WTC11 (cell line): ENCODE results near the gene ANKLE2. TPM values are rescaled to one million over a fixed set of nuclear protein-coding genes. Genes with fewer than 3 reads are reported as not detected.
"Not testable (repeated sequence)": the region's sequence is repeated elsewhere in the genome, so short reads cannot be mapped to it uniquely, and the experiment has no call there.

ENCODE experiments used
- ATAC-seq: fragments of 200-7000 bp; cut with Tn5 transposase; 2 replicates; pipeline ENCODE4 v1.10.0; 2021; ENCODE audit warnings: mild to moderate bottlenecking, moderate library complexity
- CTCF ChIA-PET: fragments of 300-600 bp; sonication (Branson Sonifier 250); formaldehyde crosslinking; loops from one replicate; lab custom pipeline; 2021; ENCODE audit warnings: antibody characterized with exemption; lab: Charles Lee
- POLR2A ChIA-PET: fragments of 350-600 bp; sonication (Branson Sonifier 250); formaldehyde crosslinking; loops from one replicate; lab custom pipeline; 2021; ENCODE audit warnings: antibody characterized with exemption; lab: Charles Lee
- DNase-seq: peaks from one replicate; pipeline ENCODE4 v3.0.0; 2021; ENCODE audit warnings: low spot score
- H3K27ac Mint-ChIP-seq: 2 replicates; pipeline ENCODE4 v1.8.0; 2021; ENCODE audit warnings: mixed read lengths
- H3K27me3 Mint-ChIP-seq: 2 replicates; pipeline ENCODE4 v1.8.0; 2021; ENCODE audit warnings: low read depth, mild to moderate bottlenecking, moderate library complexity, mixed read lengths
- H3K36me3 Mint-ChIP-seq: 2 replicates; pipeline ENCODE4 v1.8.0; 2021; ENCODE audit warnings: mixed read lengths
- H3K4me1 Mint-ChIP-seq: 2 replicates; pipeline ENCODE4 v1.8.0; 2022; ENCODE audit warnings: mixed read lengths
- H3K4me3 Mint-ChIP-seq: 2 replicates; pipeline ENCODE4 v1.8.0; 2021; ENCODE audit warnings: mild to moderate bottlenecking, moderate library complexity, mixed read lengths
- H3K9me3 Mint-ChIP-seq: 2 replicates; pipeline ENCODE4 v1.8.0; 2021; ENCODE audit warnings: mixed read lengths
- NFE2L1 ChIP-seq: sonication (generic); formaldehyde crosslinking; IDR thresholded peaks from 2 replicates; pipeline ENCODE4 v1.8.1; 2023; ENCODE audit warnings: missing genetic modification reagents
- NFYB ChIP-seq: sonication (generic); formaldehyde crosslinking; conservative IDR thresholded peaks from 2 replicates; pipeline ENCODE4 v1.8.0; 2022; ENCODE audit warnings: low read depth, missing genetic modification reagents
- NR2C2 ChIP-seq: sonication (generic); formaldehyde crosslinking; IDR thresholded peaks from 2 replicates; pipeline ENCODE4 v1.8.0; 2022; ENCODE audit warnings: mild to moderate bottlenecking, missing genetic modification reagents
- OVOL2 ChIP-seq: fragments of 250-450 bp; sonication (Bioruptor Pico); IDR thresholded peaks from 2 replicates; pipeline ENCODE4 v1.9.0; 2021; ENCODE audit warnings: mild to moderate bottlenecking, borderline replicate concordance
- PRRX2 ChIP-seq: fragments of 250-450 bp; sonication (Bioruptor Pico); IDR thresholded peaks from 2 replicates; pipeline ENCODE4 v1.8.0; 2021; ENCODE audit warnings: mild to moderate bottlenecking
- RELA ChIP-seq: sonication (generic); formaldehyde crosslinking; IDR thresholded peaks from 2 replicates; pipeline ENCODE4 v1.8.1; 2022; ENCODE audit warnings: missing genetic modification reagents, mild to moderate bottlenecking, borderline replicate concordance
- ZNF121 ChIP-seq: sonication (generic); formaldehyde crosslinking; IDR thresholded peaks from 2 replicates; pipeline ENCODE4 v1.8.0; 2023; ENCODE audit warnings: missing genetic modification reagents
- ZNF219 ChIP-seq: sonication (generic); formaldehyde crosslinking; IDR thresholded peaks from 2 replicates; pipeline ENCODE4 v1.8.0; 2023; ENCODE audit warnings: missing genetic modification reagents, mild to moderate bottlenecking, borderline replicate concordance
- ZNF263 ChIP-seq: sonication (generic); formaldehyde crosslinking; IDR thresholded peaks from 2 replicates; pipeline ENCODE4 v1.8.1; 2022; ENCODE audit warnings: low read depth, mild to moderate bottlenecking, moderate library complexity, missing genetic modification reagents
- ZNF416 ChIP-seq: fragments of 250-450 bp; sonication (Bioruptor Pico); IDR thresholded peaks from 2 replicates; pipeline ENCODE4 v1.9.0; 2021; ENCODE audit warnings: mild to moderate bottlenecking, inconsistent platforms
- total RNA-seq: library from RNA; stranded (reverse); gene quantifications from 3 replicates; pipeline ENCODE4 v1.2.3, GENCODE V29; 2021
- TF ChIP-seq, protein P1 (sequence below): fragments of 250-450 bp; sonication (Bioruptor Pico); IDR thresholded peaks from 2 replicates; pipeline ENCODE4 v1.9.0; 2021; ENCODE audit warnings: mild to moderate bottlenecking, borderline replicate concordance
- TF ChIP-seq, protein P2 (sequence below): sonication (generic); formaldehyde crosslinking; IDR thresholded peaks from 2 replicates; pipeline ENCODE4 v1.8.1; 2023; ENCODE audit warnings: mild to moderate bottlenecking, missing genetic modification reagents
- TF ChIP-seq, protein P3 (sequence below): sonication (generic); formaldehyde crosslinking; conservative IDR thresholded peaks from 2 replicates; pipeline ENCODE4 v1.8.1; 2023; ENCODE audit warnings: mild to moderate bottlenecking, low read depth, missing genetic modification reagents, moderate library complexity
- TF ChIP-seq, protein P4 (sequence below): sonication (generic); formaldehyde crosslinking; IDR thresholded peaks from 2 replicates; pipeline ENCODE4 v1.8.1; 2023; ENCODE audit warnings: mild to moderate bottlenecking, missing genetic modification reagents, moderate library complexity
- TF ChIP-seq, protein P5 (sequence below): sonication (generic); formaldehyde crosslinking; IDR thresholded peaks from 2 replicates; pipeline ENCODE4 v1.8.1; 2023; ENCODE audit warnings: mild to moderate bottlenecking, missing genetic modification reagents
- TF ChIP-seq, protein P6 (sequence below): fragments of 250-450 bp; sonication (Bioruptor Pico); IDR thresholded peaks from 2 replicates; pipeline ENCODE4 v2.1.2; 2022; ENCODE audit warnings: mild to moderate bottlenecking, moderate library complexity

ANKLE2 gene
- total RNA-seq, 1 experiment from 2014 or later, result 63.8 TPM

DNA sequence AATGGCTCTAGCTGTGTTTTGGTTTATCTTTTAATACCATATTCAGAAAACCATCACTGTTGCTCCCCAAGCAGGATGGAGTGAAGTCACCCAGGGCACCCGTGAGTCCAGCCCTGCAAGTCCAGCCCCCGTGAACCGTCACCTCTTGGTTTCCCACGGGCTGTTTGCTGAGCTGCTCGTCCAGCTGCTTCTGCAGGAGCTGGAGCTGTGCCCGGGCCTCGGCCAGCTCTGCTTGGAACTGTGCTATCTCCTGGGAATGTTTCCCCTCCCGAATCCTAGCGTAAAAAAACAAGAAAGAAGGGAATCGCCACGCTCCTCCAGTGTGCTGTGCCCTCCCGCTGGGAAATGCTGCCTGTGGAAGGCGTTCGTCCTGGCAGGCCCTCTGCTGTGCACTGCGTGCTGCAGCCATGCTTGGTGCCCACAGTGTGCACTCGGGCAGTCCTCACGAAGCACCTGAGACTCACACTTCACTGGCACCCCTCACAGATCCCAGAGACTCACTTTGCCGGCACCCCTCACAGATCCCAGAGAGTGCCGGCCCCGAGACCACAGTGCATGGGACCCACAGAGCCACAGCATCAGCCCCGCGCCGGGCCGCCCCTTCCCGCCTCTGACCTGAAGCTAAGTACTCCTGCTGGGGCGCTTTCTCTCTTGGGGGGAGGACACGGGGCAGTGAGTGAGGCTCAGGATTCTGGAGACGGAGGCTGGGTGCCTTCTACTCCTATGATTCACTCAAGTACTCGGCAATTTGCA, 15.4 kb upstream of the ANKLE2 start (continued):
- TF ChIP-seq, protein P1, sequence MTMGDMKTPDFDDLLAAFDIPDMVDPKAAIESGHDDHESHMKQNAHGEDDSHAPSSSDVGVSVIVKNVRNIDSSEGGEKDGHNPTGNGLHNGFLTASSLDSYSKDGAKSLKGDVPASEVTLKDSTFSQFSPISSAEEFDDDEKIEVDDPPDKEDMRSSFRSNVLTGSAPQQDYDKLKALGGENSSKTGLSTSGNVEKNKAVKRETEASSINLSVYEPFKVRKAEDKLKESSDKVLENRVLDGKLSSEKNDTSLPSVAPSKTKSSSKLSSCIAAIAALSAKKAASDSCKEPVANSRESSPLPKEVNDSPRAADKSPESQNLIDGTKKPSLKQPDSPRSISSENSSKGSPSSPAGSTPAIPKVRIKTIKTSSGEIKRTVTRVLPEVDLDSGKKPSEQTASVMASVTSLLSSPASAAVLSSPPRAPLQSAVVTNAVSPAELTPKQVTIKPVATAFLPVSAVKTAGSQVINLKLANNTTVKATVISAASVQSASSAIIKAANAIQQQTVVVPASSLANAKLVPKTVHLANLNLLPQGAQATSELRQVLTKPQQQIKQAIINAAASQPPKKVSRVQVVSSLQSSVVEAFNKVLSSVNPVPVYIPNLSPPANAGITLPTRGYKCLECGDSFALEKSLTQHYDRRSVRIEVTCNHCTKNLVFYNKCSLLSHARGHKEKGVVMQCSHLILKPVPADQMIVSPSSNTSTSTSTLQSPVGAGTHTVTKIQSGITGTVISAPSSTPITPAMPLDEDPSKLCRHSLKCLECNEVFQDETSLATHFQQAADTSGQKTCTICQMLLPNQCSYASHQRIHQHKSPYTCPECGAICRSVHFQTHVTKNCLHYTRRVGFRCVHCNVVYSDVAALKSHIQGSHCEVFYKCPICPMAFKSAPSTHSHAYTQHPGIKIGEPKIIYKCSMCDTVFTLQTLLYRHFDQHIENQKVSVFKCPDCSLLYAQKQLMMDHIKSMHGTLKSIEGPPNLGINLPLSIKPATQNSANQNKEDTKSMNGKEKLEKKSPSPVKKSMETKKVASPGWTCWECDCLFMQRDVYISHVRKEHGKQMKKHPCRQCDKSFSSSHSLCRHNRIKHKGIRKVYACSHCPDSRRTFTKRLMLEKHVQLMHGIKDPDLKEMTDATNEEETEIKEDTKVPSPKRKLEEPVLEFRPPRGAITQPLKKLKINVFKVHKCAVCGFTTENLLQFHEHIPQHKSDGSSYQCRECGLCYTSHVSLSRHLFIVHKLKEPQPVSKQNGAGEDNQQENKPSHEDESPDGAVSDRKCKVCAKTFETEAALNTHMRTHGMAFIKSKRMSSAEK (CRISPR knock-in tag), result no peak
- TF ChIP-seq NR2C2 (no peak), PRRX2 (CRISPR knock-in tag) (no peak), NFYB (CRISPR knock-in tag) (no peak), OVOL2 (no peak), ZNF219 (CRISPR knock-in tag) (no peak), ZNF263 (no peak), ZNF416 (no peak), NFE2L1 (no peak), RELA (no peak), ZNF121 (CRISPR knock-in tag) (no peak)
- TF ChIP-seq, protein P2, sequence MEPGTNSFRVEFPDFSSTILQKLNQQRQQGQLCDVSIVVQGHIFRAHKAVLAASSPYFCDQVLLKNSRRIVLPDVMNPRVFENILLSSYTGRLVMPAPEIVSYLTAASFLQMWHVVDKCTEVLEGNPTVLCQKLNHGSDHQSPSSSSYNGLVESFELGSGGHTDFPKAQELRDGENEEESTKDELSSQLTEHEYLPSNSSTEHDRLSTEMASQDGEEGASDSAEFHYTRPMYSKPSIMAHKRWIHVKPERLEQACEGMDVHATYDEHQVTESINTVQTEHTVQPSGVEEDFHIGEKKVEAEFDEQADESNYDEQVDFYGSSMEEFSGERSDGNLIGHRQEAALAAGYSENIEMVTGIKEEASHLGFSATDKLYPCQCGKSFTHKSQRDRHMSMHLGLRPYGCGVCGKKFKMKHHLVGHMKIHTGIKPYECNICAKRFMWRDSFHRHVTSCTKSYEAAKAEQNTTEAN, result no peak
- TF ChIP-seq, protein P3, sequence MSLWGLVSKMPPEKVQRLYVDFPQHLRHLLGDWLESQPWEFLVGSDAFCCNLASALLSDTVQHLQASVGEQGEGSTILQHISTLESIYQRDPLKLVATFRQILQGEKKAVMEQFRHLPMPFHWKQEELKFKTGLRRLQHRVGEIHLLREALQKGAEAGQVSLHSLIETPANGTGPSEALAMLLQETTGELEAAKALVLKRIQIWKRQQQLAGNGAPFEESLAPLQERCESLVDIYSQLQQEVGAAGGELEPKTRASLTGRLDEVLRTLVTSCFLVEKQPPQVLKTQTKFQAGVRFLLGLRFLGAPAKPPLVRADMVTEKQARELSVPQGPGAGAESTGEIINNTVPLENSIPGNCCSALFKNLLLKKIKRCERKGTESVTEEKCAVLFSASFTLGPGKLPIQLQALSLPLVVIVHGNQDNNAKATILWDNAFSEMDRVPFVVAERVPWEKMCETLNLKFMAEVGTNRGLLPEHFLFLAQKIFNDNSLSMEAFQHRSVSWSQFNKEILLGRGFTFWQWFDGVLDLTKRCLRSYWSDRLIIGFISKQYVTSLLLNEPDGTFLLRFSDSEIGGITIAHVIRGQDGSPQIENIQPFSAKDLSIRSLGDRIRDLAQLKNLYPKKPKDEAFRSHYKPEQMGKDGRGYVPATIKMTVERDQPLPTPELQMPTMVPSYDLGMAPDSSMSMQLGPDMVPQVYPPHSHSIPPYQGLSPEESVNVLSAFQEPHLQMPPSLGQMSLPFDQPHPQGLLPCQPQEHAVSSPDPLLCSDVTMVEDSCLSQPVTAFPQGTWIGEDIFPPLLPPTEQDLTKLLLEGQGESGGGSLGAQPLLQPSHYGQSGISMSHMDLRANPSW (CRISPR knock-in tag), result no peak
- TF ChIP-seq, protein P4, sequence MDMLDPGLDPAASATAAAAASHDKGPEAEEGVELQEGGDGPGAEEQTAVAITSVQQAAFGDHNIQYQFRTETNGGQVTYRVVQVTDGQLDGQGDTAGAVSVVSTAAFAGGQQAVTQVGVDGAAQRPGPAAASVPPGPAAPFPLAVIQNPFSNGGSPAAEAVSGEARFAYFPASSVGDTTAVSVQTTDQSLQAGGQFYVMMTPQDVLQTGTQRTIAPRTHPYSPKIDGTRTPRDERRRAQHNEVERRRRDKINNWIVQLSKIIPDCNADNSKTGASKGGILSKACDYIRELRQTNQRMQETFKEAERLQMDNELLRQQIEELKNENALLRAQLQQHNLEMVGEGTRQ (CRISPR knock-in tag), result no peak
- TF ChIP-seq, protein P5, sequence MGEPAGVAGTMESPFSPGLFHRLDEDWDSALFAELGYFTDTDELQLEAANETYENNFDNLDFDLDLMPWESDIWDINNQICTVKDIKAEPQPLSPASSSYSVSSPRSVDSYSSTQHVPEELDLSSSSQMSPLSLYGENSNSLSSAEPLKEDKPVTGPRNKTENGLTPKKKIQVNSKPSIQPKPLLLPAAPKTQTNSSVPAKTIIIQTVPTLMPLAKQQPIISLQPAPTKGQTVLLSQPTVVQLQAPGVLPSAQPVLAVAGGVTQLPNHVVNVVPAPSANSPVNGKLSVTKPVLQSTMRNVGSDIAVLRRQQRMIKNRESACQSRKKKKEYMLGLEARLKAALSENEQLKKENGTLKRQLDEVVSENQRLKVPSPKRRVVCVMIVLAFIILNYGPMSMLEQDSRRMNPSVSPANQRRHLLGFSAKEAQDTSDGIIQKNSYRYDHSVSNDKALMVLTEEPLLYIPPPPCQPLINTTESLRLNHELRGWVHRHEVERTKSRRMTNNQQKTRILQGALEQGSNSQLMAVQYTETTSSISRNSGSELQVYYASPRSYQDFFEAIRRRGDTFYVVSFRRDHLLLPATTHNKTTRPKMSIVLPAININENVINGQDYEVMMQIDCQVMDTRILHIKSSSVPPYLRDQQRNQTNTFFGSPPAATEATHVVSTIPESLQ, result no peak
- TF ChIP-seq, protein P6, sequence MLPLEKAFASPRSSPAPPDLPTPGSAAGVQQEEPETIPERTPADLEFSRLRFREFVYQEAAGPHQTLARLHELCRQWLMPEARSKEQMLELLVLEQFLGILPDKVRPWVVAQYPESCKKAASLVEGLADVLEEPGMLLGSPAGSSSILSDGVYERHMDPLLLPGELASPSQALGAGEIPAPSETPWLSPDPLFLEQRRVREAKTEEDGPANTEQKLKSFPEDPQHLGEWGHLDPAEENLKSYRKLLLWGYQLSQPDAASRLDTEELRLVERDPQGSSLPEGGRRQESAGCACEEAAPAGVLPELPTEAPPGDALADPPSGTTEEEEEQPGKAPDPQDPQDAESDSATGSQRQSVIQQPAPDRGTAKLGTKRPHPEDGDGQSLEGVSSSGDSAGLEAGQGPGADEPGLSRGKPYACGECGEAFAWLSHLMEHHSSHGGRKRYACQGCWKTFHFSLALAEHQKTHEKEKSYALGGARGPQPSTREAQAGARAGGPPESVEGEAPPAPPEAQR (CRISPR knock-in tag), result no peak

DNA sequence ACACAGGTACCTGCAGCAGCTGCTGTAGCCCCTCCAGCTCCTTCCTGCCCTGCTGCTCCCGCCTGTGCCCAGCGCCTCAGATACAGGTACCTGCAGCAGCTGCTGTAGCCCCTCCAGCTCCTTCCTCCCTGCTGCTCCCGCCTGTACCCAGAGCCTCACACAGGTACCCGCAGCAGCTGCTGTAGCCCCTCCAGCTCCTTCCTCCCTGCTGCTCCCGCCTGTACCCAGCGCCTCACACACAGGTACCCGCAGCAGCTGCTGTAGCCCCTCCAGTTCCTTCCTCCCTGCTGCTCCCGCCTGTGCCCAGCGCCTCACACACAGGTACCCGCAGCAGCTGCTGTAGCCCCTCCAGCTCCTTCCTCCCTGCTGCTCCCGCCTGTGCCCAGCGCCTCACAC, 14.6 kb upstream of the ANKLE2 start:
- peaks cover 46% of the 10 kb centered on the region for H3K36me3 Mint-ChIP-seq
- H3K4me3 Mint-ChIP-seq, H3K9me3 Mint-ChIP-seq, H3K27me3 Mint-ChIP-seq, DNase-seq, ATAC-seq, H3K4me1 Mint-ChIP-seq, POLR2A ChIA-PET, H3K27ac Mint-ChIP-seq: not testable (repeated sequence)
- CTCF ChIA-PET, result interaction anchor here (1.3 kb wide), 1 partner anchor 8 kb away, joined by 5 read pairs; no protein-coding TSS in a partner anchor
